WTC11 (cell line): Measurements from ENCODE around the gene SECTM1. TPM values are rescaled to one million over a fixed set of nuclear protein-coding genes. Genes with fewer than 3 reads are reported as not detected.

Experiments used
- ATAC-seq: fragments of 200-7000 bp; cut with Tn5 transposase; 2 replicates; pipeline ENCODE4 v1.10.0; 2021; ENCODE audit warnings: mild to moderate bottlenecking, moderate library complexity
- CTCF ChIA-PET: fragments of 300-600 bp; sonication (Branson Sonifier 250); formaldehyde crosslinking; loops from one replicate; lab custom pipeline; 2021; ENCODE audit warnings: antibody characterized with exemption; lab: Charles Lee
- POLR2A ChIA-PET: fragments of 350-600 bp; sonication (Branson Sonifier 250); formaldehyde crosslinking; loops from one replicate; lab custom pipeline; 2021; ENCODE audit warnings: antibody characterized with exemption; lab: Charles Lee
- DNase-seq: peaks from one replicate; pipeline ENCODE4 v3.0.0; 2021; ENCODE audit warnings: low spot score
- H3K27ac Mint-ChIP-seq: 2 replicates; pipeline ENCODE4 v1.8.0; 2021; ENCODE audit warnings: mixed read lengths
- H3K27me3 Mint-ChIP-seq: 2 replicates; pipeline ENCODE4 v1.8.0; 2021; ENCODE audit warnings: low read depth, mild to moderate bottlenecking, moderate library complexity, mixed read lengths
- H3K36me3 Mint-ChIP-seq: 2 replicates; pipeline ENCODE4 v1.8.0; 2021; ENCODE audit warnings: mixed read lengths
- H3K4me1 Mint-ChIP-seq: 2 replicates; pipeline ENCODE4 v1.8.0; 2022; ENCODE audit warnings: mixed read lengths
- H3K4me3 Mint-ChIP-seq: 2 replicates; pipeline ENCODE4 v1.8.0; 2021; ENCODE audit warnings: mild to moderate bottlenecking, moderate library complexity, mixed read lengths
- H3K9me3 Mint-ChIP-seq: 2 replicates; pipeline ENCODE4 v1.8.0; 2021; ENCODE audit warnings: mixed read lengths
- ATF1 ChIP-seq: sonication (generic); formaldehyde crosslinking; IDR thresholded peaks from 2 replicates; pipeline ENCODE4 v1.8.1; 2023; ENCODE audit warnings: mild to moderate bottlenecking, moderate library complexity, missing genetic modification reagents
- ATF2 ChIP-seq: sonication (generic); formaldehyde crosslinking; IDR thresholded peaks from 2 replicates; pipeline ENCODE4 v1.8.1; 2022; ENCODE audit warnings: low read depth, missing genetic modification reagents, borderline replicate concordance
- CREM ChIP-seq: sonication (generic); formaldehyde crosslinking; IDR thresholded peaks from 2 replicates; pipeline ENCODE4 v1.8.1; 2022; ENCODE audit warnings: mild to moderate bottlenecking, missing genetic modification reagents, moderate library complexity
- E2F4 ChIP-seq: sonication (generic); formaldehyde crosslinking; IDR thresholded peaks from 2 replicates; pipeline ENCODE4 v1.8.1; 2022; ENCODE audit warnings: low read depth, mild to moderate bottlenecking, moderate library complexity, missing genetic modification reagents, borderline replicate concordance
- EMX1 ChIP-seq: fragments of 250-450 bp; sonication (Bioruptor Pico); IDR thresholded peaks from 2 replicates; pipeline ENCODE4 v1.8.0; 2021; ENCODE audit warnings: mild to moderate bottlenecking
- FOXJ3 ChIP-seq: sonication (generic); formaldehyde crosslinking; IDR thresholded peaks from 2 replicates; pipeline ENCODE4 v1.9.0; 2021; ENCODE audit warnings: missing genetic modification reagents, mild to moderate bottlenecking, borderline replicate concordance
- GABPB1 ChIP-seq: sonication (generic); formaldehyde crosslinking; IDR thresholded peaks from 2 replicates; pipeline ENCODE4 v1.8.1; 2023; ENCODE audit warnings: mild to moderate bottlenecking, missing genetic modification reagents
- HMGA2 ChIP-seq: fragments of 250-450 bp; sonication (Bioruptor Pico); IDR thresholded peaks from 2 replicates; pipeline ENCODE4 v1.4.0; 2021; ENCODE audit warnings: mild to moderate bottlenecking, moderate library complexity
- IRF2 ChIP-seq: sonication (generic); formaldehyde crosslinking; IDR thresholded peaks from 2 replicates; pipeline ENCODE4 v1.8.0; 2022; ENCODE audit warnings: low read depth, missing genetic modification reagents, borderline replicate concordance
- JUN ChIP-seq: sonication (generic); formaldehyde crosslinking; IDR thresholded peaks from 2 replicates; pipeline ENCODE4 v1.8.0; 2023; ENCODE audit warnings: mild to moderate bottlenecking, missing genetic modification reagents
- KAT7 ChIP-seq: sonication (generic); formaldehyde crosslinking; IDR thresholded peaks from 2 replicates; pipeline ENCODE4 v1.8.1; 2023; ENCODE audit warnings: missing genetic modification reagents, mild to moderate bottlenecking, borderline replicate concordance
- NFE2L1 ChIP-seq: sonication (generic); formaldehyde crosslinking; IDR thresholded peaks from 2 replicates; pipeline ENCODE4 v1.8.1; 2023; ENCODE audit warnings: missing genetic modification reagents
- NR3C1 ChIP-seq: sonication (generic); formaldehyde crosslinking; conservative IDR thresholded peaks from 2 replicates; pipeline ENCODE4 v1.8.1; 2023; ENCODE audit warnings: low read depth, mild to moderate bottlenecking, missing genetic modification reagents
- SOX15 ChIP-seq: fragments of 250-450 bp; sonication (Bioruptor Pico); IDR thresholded peaks from 2 replicates; pipeline ENCODE4 v1.9.0; 2021; ENCODE audit warnings: mild to moderate bottlenecking
- STAT6 ChIP-seq: sonication (generic); formaldehyde crosslinking; conservative IDR thresholded peaks from 2 replicates; pipeline ENCODE4 v1.8.1; 2023; ENCODE audit warnings: mild to moderate bottlenecking, low read depth, missing genetic modification reagents, moderate library complexity
- ZBTB21 ChIP-seq: sonication (generic); formaldehyde crosslinking; IDR thresholded peaks from 2 replicates; pipeline ENCODE4 v1.8.1; 2023; ENCODE audit warnings: mild to moderate bottlenecking, missing genetic modification reagents, borderline replicate concordance
- ZNF121 ChIP-seq: sonication (generic); formaldehyde crosslinking; IDR thresholded peaks from 2 replicates; pipeline ENCODE4 v1.8.0; 2023; ENCODE audit warnings: missing genetic modification reagents
- ZNF232 ChIP-seq: sonication (generic); formaldehyde crosslinking; IDR thresholded peaks from 2 replicates; pipeline ENCODE4 v1.8.0; 2022; ENCODE audit warnings: mild to moderate bottlenecking, missing genetic modification reagents
- total RNA-seq: library from RNA; stranded (reverse); gene quantifications from 3 replicates; pipeline ENCODE4 v1.2.3, GENCODE V29; 2021
- TF ChIP-seq, protein P1 (sequence below): fragments of 250-450 bp; sonication (Bioruptor Pico); IDR thresholded peaks from 2 replicates; pipeline ENCODE4 v1.9.0; 2021; ENCODE audit warnings: mild to moderate bottlenecking
- TF ChIP-seq, protein P2 (sequence below): sonication (generic); formaldehyde crosslinking; IDR thresholded peaks from 2 replicates; pipeline ENCODE4 v1.8.0; 2022; ENCODE audit warnings: mild to moderate bottlenecking, missing genetic modification reagents
- TF ChIP-seq, protein P3 (sequence below): fragments of 250-450 bp; sonication (Bioruptor Pico); IDR thresholded peaks from 2 replicates; pipeline ENCODE4 v2.1.2; 2022; ENCODE audit warnings: mild to moderate bottlenecking, moderate library complexity
- TF ChIP-seq, protein P4 (sequence below): sonication (generic); formaldehyde crosslinking; IDR thresholded peaks from 2 replicates; pipeline ENCODE4 v1.8.1; 2023; ENCODE audit warnings: mild to moderate bottlenecking, missing genetic modification reagents, moderate library complexity

Gene SECTM1
- total RNA-seq, 1 experiment from 2014 or later: 0.22 TPM

DNA sequence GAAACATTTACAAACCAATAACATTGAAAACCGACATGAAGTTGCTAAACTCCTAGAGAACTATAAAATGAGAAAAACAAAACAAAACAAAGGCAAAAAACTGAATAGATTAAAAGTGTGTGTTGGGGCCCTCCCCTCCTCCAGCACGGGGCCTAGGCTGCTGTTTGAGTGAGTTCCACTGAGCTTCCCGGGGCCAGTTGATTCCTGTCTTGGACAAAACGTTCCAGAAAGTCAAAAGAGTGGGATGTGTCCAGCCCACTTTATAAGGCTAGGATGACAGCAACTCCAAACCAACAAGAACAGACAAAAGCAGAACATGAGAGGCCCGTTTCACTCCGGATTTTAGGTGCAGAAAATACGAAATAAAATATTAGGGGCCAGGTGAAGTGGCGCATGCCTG is 48.4 kb downstream of the SECTM1 start:
- Mint-ChIP-seq H3K36me3 (no peaks in the 10 kb centered on the region), H3K27me3 (peaks cover 6% of the 10 kb centered on the region), H3K4me1 (no peaks in the 10 kb centered on the region), H3K9me3 (peaks cover 10% of the 10 kb centered on the region), H3K27ac (no peak overlapping the region; the same call in 1 of the 2 replicates), H3K4me3 (no peak overlapping the region)
- no peak for TF ChIP-seq SOX15 (CRISPR knock-in tag)
- no peak for TF ChIP-seq E2F4
- TF ChIP-seq CREM (CRISPR knock-in tag): no peak
- TF ChIP-seq STAT6 (CRISPR knock-in tag): no peak
- no peak for TF ChIP-seq ZBTB21 (CRISPR knock-in tag)
- POLR2A ChIA-PET: interaction anchor here (0.7 kb wide), 1 partner anchor 21 kb away, joined by 3 read pairs; no protein-coding TSS in a partner anchor
- ATAC-seq: no peak
- CTCF ChIA-PET: interaction anchor here (1.3 kb wide), 1 partner anchor 15 kb away, joined by 5 read pairs; no protein-coding TSS in a partner anchor
- DNase-seq: no peak

DNA sequence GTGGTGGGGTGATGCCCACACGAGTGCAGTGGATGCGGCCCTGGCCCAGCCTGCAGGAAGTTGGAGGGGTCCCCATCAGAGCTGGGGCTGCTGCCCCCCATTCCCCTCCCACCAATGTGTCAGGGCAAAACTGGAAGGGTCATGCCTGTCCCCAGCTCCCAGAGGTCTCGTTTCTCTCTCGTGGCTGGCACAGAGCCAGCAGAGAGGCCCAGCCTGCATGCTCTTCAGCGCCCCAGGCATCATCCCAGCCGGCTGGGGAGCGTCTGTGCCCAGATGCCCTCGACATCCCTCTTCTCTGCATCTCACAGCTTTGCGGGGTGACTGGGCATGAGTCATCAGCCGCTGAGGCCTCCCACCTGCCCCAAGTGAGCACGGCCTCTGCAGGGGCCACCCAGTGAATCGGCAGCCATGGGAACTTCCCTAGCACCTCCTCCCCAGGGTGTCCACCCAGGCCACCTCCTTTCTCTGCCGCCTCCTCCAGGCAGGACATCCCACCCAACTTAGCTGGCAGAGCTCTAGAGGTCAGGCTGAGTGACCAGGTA is 50.3 kb downstream of the SECTM1 start:
- TF ChIP-seq JUN (CRISPR knock-in tag): no peak
- no peak for TF ChIP-seq NR3C1
- TF ChIP-seq IRF2 (CRISPR knock-in tag): no peak
- TF ChIP-seq FOXJ3 (CRISPR knock-in tag): no peak
- no peak for TF ChIP-seq KAT7 (CRISPR knock-in tag)
- TF ChIP-seq ZBTB21 (CRISPR knock-in tag): no peak
- TF ChIP-seq, protein P1, sequence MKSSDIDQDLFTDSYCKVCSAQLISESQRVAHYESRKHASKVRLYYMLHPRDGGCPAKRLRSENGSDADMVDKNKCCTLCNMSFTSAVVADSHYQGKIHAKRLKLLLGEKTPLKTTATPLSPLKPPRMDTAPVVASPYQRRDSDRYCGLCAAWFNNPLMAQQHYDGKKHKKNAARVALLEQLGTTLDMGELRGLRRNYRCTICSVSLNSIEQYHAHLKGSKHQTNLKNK (CRISPR knock-in tag): no peak
- TF ChIP-seq, protein P2, sequence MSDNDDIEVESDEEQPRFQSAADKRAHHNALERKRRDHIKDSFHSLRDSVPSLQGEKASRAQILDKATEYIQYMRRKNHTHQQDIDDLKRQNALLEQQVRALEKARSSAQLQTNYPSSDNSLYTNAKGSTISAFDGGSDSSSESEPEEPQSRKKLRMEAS (CRISPR knock-in tag): no peak
- no peak for TF ChIP-seq GABPB1
- no peak for TF ChIP-seq ATF2
- TF ChIP-seq SOX15 (CRISPR knock-in tag): no peak
- TF ChIP-seq HMGA2: no peak
- TF ChIP-seq EMX1 (CRISPR knock-in tag): no peak
- TF ChIP-seq ZNF121 (CRISPR knock-in tag): no peak
- TF ChIP-seq, protein P3, sequence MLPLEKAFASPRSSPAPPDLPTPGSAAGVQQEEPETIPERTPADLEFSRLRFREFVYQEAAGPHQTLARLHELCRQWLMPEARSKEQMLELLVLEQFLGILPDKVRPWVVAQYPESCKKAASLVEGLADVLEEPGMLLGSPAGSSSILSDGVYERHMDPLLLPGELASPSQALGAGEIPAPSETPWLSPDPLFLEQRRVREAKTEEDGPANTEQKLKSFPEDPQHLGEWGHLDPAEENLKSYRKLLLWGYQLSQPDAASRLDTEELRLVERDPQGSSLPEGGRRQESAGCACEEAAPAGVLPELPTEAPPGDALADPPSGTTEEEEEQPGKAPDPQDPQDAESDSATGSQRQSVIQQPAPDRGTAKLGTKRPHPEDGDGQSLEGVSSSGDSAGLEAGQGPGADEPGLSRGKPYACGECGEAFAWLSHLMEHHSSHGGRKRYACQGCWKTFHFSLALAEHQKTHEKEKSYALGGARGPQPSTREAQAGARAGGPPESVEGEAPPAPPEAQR (CRISPR knock-in tag): no peak
- TF ChIP-seq NFE2L1: no peak
- no peak for TF ChIP-seq ZNF232 (CRISPR knock-in tag)
- no peak for TF ChIP-seq ATF1
- TF ChIP-seq, protein P4, sequence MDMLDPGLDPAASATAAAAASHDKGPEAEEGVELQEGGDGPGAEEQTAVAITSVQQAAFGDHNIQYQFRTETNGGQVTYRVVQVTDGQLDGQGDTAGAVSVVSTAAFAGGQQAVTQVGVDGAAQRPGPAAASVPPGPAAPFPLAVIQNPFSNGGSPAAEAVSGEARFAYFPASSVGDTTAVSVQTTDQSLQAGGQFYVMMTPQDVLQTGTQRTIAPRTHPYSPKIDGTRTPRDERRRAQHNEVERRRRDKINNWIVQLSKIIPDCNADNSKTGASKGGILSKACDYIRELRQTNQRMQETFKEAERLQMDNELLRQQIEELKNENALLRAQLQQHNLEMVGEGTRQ: no peak
- no peak for TF ChIP-seq E2F4
- no peaks in the 10 kb centered on the region for H3K36me3 Mint-ChIP-seq
- H3K4me1 Mint-ChIP-seq: peaks cover 10% of the 10 kb centered on the region
- H3K4me3 Mint-ChIP-seq: no peak overlapping the region
- H3K9me3 Mint-ChIP-seq: peaks cover 10% of the 10 kb centered on the region
- no peak overlapping the region for H3K27ac Mint-ChIP-seq
- ChIA-PET CTCF (no interaction called here), POLR2A (interaction anchor here (0.6 kb wide), 1 partner anchor 19 kb away, joined by 3 read pairs; no protein-coding TSS in a partner anchor)
- DNase-seq (no peak), ATAC-seq (no peak)
- H3K27me3 Mint-ChIP-seq: peaks cover 9% of the 10 kb centered on the region
